Endothelial cell of umbilical vein (primary cell): Measurements from ENCODE around the gene SMAP1.

Experiments
- EZH2 ChIP-seq: IDR thresholded peaks from 2 replicates; pipeline ENCODE4 v1.6.1; 2012; ENCODE audit warnings: borderline replicate concordance, low read depth, mild to moderate bottlenecking, moderate library complexity, low read length, inconsistent platforms; ENCODE audit not compliant: severe bottlenecking
- POLR2AphosphoS5 ChIP-seq: IDR thresholded peaks from 2 replicates; pipeline ENCODE4 v1.6.1; 2012; ENCODE audit warnings: low read depth, mild to moderate bottlenecking, control low read depth, low read length, moderate library complexity; ENCODE audit not compliant: insufficient read depth
- TF ChIP-seq, protein P1 (sequence below), 2 donors: IDR thresholded peaks; 1 replicate in 1 of 2; 2 replicates in 1 of 2; pipeline ENCODE4 v1.5.1; 2011; ENCODE audit warnings: low read length in 2 of 2, mild to moderate bottlenecking in 2 of 2, moderate library complexity in 2 of 2, control low read depth in 1 of 2, inconsistent platforms in 1 of 2, low read depth in 1 of 2; ENCODE audit not compliant: insufficient read depth in 1 of 2; ENCODE audit errors: extremely low read depth in 1 of 2
- TF ChIP-seq, protein P2 (sequence below): IDR thresholded peaks from 2 replicates; pipeline ENCODE4 v1.6.1; 2011; ENCODE audit not compliant: insufficient read depth, insufficient read length

DNA sequence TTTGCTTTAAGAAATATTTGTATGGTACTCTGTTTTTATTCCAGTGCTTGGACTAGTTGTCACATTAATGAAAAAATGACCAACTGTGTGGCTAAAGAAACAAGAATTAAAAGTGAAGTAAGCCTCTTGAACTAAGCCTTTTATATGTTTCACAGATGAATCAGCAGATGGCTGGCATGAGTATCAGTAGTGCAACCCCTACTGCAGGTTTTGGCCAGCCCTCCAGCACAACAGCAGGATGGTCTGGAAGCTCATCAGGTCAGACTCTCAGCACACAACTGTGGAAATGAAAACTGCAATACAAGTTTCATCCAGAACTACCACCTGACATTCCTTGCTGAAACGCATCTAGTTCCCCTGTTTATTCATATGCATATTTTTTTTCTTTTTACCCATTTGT is 192.4 kb downstream of the SMAP1 start:
- TF ChIP-seq, protein P1, sequence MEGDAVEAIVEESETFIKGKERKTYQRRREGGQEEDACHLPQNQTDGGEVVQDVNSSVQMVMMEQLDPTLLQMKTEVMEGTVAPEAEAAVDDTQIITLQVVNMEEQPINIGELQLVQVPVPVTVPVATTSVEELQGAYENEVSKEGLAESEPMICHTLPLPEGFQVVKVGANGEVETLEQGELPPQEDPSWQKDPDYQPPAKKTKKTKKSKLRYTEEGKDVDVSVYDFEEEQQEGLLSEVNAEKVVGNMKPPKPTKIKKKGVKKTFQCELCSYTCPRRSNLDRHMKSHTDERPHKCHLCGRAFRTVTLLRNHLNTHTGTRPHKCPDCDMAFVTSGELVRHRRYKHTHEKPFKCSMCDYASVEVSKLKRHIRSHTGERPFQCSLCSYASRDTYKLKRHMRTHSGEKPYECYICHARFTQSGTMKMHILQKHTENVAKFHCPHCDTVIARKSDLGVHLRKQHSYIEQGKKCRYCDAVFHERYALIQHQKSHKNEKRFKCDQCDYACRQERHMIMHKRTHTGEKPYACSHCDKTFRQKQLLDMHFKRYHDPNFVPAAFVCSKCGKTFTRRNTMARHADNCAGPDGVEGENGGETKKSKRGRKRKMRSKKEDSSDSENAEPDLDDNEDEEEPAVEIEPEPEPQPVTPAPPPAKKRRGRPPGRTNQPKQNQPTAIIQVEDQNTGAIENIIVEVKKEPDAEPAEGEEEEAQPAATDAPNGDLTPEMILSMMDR (IDR thresholded peaks at IDR 0.05; ENCODE audit: extremely low read depth in 1 of 2, insufficient read depth in 1 of 2, low read depth in 1 of 2, low read length in 2 of 2), result no peak
- TF ChIP-seq POLR2AphosphoS5 (no peak), EZH2 (no peak)
- TF ChIP-seq, protein P2, sequence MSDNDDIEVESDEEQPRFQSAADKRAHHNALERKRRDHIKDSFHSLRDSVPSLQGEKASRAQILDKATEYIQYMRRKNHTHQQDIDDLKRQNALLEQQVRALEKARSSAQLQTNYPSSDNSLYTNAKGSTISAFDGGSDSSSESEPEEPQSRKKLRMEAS, result no peak
